ENCODE results near the gene TAGLN2.
A peak's percentile ranks its signal among the peaks of the same experiment; 100 is the strongest.

The TAGLN2 gene

DNA sequence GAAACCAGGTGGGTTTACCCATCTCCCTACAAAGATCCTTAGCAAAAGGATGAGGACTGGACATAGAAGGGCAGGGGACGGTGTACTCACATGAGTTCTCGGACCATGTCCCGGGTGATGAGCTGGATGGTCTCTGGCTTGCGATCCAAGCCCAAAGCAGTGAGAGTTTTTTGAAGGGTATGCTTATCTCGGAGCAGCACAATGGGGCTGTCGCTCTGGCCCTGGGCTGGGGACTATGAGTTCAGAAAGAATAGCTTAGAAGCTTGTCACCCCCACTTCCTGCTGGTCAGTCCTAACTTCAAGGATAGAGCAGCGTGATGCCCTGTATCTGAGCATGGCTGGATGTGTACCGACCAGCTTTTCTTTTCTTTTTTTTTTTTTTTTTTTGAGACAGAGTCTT, 34.9 kb downstream of the TAGLN2 start:
- DNase-seq (ENCODE audit: low read depth): no peak
- no peak overlapping the region for H3K4me3 ChIP-seq (ENCODE audit: low read length)
- TF ChIP-seq, protein P1, sequence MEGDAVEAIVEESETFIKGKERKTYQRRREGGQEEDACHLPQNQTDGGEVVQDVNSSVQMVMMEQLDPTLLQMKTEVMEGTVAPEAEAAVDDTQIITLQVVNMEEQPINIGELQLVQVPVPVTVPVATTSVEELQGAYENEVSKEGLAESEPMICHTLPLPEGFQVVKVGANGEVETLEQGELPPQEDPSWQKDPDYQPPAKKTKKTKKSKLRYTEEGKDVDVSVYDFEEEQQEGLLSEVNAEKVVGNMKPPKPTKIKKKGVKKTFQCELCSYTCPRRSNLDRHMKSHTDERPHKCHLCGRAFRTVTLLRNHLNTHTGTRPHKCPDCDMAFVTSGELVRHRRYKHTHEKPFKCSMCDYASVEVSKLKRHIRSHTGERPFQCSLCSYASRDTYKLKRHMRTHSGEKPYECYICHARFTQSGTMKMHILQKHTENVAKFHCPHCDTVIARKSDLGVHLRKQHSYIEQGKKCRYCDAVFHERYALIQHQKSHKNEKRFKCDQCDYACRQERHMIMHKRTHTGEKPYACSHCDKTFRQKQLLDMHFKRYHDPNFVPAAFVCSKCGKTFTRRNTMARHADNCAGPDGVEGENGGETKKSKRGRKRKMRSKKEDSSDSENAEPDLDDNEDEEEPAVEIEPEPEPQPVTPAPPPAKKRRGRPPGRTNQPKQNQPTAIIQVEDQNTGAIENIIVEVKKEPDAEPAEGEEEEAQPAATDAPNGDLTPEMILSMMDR (conservative IDR thresholded peaks at IDR 0.05; ENCODE audit: low read length): no peak

DNA sequence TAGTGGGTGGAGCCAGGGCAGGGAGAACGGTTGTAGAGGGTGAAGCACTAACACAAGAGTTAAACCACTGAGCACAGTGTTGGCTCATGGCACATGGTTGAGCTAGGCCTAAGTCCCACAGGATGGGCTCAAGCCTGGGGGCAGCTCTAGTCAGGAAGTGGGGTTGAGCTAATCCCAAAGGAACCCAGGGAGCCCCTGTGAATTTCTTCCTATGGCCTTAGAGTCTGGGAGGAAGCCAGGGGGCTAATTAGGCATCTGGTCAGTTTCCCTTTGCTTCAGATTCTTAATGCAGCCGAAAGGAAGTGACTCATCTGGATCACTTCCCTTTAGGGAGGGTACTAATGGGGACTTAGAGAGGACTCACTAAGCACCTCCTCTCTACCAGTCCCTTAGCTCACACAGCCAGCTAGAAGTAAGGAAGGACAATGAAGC, 35.5 kb downstream of the TAGLN2 start:
- H3K4me3 ChIP-seq (ENCODE audit: low read length): no peak overlapping the region
- TF ChIP-seq, protein P1 (conservative IDR thresholded peaks at IDR 0.05; ENCODE audit: low read length): no peak
- DNase-seq (ENCODE audit: low read depth): peak; percentile 94

GRCh38 chr1:159889202-159889601, 36.1 kb downstream of the TAGLN2 start:
- no peak for DNase-seq (ENCODE audit: low read depth)
- H3K4me3 ChIP-seq (ENCODE audit: low read length): no peak overlapping the region
- TF ChIP-seq, protein P1 (conservative IDR thresholded peaks at IDR 0.05; ENCODE audit: low read length): no peak

DNA sequence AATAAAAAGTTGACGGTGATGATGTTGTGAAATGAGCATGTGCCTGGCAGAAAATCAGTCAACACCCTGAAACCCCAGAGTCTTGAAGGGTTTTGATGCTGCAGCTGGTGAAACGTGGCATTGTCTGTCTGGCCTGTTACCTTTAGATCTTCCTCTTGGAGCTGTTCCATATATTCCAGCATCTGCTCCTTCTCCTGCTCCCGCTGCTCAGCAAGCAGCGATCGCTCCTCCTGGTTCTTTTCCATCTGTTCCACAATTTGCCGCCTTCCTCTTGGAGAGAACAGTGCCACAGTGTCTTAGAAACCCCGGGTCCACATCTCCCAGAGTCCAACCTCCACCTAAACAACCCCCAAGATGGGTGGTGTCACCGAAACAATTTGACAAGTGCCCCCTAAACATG, 41.0 kb downstream of the TAGLN2 start:
- no peak overlapping the region for H3K4me3 ChIP-seq (ENCODE audit: low read length)
- no peak for DNase-seq (ENCODE audit: low read depth)
- TF ChIP-seq, protein P1 (conservative IDR thresholded peaks at IDR 0.05; ENCODE audit: low read length): no peak

DNA sequence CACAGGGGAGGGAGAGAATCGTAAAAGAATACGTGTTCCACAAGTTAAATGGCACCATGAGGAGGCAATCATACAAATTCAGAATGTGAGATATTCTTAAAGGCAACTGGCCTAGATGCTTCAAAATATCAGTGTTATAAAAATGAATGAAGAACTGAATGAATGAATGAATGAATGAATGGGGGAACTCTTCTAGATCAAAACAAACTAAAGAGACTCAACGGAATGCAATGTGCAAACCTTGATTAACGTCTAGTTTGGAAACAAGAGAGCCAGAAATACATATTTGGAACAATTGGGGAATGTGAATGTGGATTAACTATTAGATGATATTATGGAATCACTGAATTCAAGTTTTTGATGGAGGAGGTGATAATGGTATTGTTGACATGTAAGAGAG, 42.2 kb downstream of the TAGLN2 start:
- TF ChIP-seq, protein P1 (conservative IDR thresholded peaks at IDR 0.05; ENCODE audit: low read length): no peak
- no peak overlapping the region for H3K4me3 ChIP-seq (ENCODE audit: low read length)
- DNase-seq (ENCODE audit: low read depth): no peak

DNA sequence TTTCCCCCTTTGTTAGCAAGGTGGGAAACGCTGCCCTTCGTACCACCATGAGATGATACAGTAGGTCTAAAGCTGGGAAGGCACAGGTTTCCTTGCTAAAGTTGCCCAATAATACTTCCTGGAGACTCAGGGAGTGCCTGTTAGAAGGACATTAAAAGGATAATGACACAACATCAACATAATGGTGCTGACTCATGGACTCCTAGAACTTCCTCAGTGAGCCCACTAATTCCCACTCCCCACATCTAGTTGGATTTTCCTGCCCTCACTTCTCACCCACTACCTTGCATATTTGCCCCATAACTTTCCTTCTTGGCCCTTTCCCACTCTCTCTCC, 42.8 kb downstream of the TAGLN2 start:
- TF ChIP-seq, protein P1 (conservative IDR thresholded peaks at IDR 0.05; ENCODE audit: low read length): no peak
- peak; percentile 43 for DNase-seq (ENCODE audit: low read depth)
- H3K4me3 ChIP-seq (ENCODE audit: low read length): no peak overlapping the region

DNA sequence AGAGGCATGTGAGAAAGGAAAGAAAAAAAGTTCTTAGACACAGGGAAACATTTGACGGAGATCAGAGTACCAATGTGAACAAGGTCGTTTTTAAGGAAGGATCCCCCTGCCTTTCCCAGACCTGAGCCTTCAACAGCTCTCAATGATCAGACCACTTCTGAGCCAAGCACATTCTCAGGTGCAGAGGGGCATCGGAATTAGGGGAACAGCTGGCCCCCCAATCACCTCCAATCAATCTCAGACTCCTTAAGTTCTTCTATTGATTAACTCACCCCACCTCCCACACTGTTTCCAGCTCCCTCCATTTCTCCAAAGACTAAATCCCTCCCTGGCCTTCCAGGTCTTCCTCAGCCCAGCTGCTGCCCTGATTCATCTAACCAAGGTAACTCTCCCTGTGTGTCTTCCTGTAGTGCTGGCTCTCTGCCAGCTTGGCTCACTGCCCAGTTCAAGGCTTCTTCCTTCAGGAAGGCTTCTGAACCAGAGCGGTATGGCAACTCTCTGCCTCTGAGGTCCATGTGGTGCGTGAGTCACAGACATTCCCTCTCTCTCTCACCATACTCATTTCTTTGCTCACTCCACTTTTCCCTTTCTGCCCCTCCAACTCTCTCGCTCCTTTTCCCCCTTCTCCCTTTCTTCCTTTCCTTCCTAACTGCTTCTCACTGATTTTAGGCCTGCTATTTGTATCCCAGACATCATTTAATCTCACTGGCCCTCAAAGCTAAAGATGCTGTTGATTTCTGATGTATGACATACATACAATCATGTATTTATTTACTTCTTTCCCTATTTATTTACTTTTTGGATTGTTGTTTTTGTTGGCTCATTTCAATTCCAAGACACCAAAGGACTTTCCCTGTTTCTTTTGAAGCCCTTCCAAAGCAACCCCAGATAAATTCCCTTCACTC, 43.4 kb downstream of the TAGLN2 start:
- DNase-seq (ENCODE audit: low read depth): peak; percentile 96
- TF ChIP-seq, protein P1 (conservative IDR thresholded peaks at IDR 0.05; ENCODE audit: low read length): no peak
- H3K4me3 ChIP-seq (ENCODE audit: low read length): no peak overlapping the region
